ENCODE results near the gene DMC1. TPM values are rescaled to one million over a fixed set of nuclear protein-coding genes. Genes with fewer than 3 reads are reported as not detected.
A peak's percentile ranks its signal among the peaks of the same experiment; 100 is the strongest.

DMC1 gene
- total RNA-seq, 2 experiments from 2014 or later: 8.3 to 13.2 TPM

DNA sequence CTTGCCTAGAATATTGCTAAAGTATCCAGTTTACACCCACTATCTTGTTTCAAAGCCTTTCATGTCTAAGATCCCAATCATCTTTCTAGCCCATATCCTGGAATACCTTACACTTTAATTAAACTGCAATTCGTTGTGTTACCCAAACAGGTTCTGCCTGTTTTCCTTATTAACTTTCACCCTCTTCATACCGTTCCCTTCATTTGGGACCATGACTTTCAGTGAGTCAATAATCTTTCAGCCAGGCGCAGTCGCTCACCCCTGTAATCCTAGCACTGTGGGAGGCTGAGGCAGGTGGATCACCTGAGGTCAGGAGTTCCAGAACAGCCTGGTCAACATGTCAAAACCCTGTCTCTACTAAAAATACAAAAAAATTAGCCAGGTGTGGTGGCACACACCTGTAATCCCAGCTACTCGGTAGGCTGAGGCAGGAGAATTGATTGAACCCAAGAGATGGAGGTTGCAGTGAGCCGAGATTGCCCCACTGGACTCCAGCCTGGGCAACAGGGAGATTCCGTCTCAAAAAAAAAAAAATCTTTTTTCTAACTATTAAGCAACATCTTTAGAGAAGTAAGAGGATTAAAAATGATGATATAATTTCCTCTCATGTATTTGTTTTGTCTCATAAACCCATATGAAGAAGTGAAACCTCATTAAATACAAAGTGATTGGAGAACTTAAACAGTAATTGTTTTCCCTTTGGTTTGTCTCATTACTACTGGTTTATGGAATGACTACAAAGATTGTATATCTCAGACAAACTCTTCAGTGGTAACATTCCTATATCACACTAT is 20.7 kb downstream of the DMC1 start:
- peaks cover 24% of the 10 kb centered on the region for H3K36me3 Mint-ChIP-seq
- H3K4me3 Mint-ChIP-seq: no peak overlapping the region
- H3K9me3 Mint-ChIP-seq: peaks cover 4% of the 10 kb centered on the region
- H3K27ac Mint-ChIP-seq: no peak overlapping the region
- DNase-seq (no peak), ATAC-seq (ENCODE audit: low read depth) (no peak)
- H3K27me3 Mint-ChIP-seq: no peaks in the 10 kb centered on the region
- no peaks in the 10 kb centered on the region for H3K4me1 Mint-ChIP-seq
- POLR2A ChIA-PET: interaction anchor here (0.8 kb wide), 1 partner anchor 21 kb away, joined by 4 read pairs; the partner anchor contains the start of gene DMC1

DNA sequence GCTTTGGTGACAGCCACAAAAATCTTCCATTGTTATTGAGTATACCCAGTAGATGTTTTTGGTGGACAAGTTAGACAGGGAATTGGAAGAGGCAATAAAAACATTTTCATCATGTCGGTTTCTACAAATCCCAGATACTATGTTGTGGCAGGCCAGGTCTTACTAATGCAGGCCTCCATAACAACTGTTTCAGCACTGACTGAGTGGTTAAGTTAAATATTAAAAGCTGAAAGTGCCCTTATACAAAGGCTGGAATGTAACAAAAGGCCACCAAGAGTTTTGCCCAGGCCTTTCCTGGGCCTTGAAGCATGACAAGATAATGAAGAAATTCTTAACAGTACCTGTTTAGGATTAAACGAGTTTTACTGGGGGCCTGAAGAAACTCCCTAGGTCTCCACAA is 29.3 kb downstream of the DMC1 start:
- POLR2A ChIA-PET: no interaction called here
- Mint-ChIP-seq H3K36me3 (peaks cover 29% of the 10 kb centered on the region), H3K27ac (no peak overlapping the region)

DNA sequence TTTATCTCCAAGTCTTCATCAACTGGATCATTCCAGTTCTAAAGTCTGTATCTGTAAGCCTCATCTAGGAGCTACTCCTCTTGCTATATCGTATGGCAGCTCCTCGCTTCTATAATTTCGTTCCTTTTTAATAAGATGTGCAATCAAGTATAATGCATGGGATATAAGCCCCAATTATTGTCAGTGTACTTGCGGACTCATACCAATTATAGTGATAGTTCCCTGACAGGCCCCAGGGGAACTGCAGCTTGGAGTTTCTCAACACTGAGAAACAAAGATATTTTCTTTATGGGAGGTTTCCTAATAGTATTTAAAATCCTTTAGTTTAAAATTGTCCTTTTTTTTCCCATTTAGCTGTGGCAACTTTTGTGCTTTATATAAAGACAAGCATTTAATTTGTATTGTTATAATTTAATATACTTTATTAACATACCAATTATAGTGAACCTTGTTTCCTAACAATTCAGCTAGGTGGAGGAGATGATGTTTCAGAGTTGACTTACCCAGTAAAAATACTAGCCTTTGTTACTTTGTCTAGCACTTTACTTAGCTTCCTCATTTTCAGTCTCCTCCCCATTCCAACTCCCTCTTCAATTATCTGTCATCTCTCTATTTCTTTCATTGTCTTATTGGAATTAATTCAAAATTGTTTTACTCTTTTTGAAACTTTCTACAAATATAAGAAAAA is 38.6 kb downstream of the DMC1 start:
- peak; percentile 21 for ATAC-seq (ENCODE audit: low read depth)
- Mint-ChIP-seq H3K36me3 (peaks cover 6% of the 10 kb centered on the region), H3K27ac (peak overlapping the region; percentile 88), H3K27me3 (no peaks in the 10 kb centered on the region), H3K9me3 (no peaks in the 10 kb centered on the region), H3K4me1 (peaks cover 11% of the 10 kb centered on the region), H3K4me3 (peak overlapping the region; percentile 62)
- POLR2A ChIA-PET: interaction anchor here (1.0 to 1.5 kb wide), 5 partner anchors 8 to 133 kb away, joined by 3 to 5 read pairs (median 3); no protein-coding TSS in a partner anchor
- no peak for DNase-seq

More for the DNA sequence above, 29.3 kb downstream of the DMC1 start:
- no peak for ATAC-seq (ENCODE audit: low read depth)
- H3K9me3 Mint-ChIP-seq: peaks cover 14% of the 10 kb centered on the region
- H3K4me1 Mint-ChIP-seq: no peaks in the 10 kb centered on the region
- no peaks in the 10 kb centered on the region for H3K27me3 Mint-ChIP-seq
- DNase-seq: no peak
- no peak overlapping the region for H3K4me3 Mint-ChIP-seq

DNA sequence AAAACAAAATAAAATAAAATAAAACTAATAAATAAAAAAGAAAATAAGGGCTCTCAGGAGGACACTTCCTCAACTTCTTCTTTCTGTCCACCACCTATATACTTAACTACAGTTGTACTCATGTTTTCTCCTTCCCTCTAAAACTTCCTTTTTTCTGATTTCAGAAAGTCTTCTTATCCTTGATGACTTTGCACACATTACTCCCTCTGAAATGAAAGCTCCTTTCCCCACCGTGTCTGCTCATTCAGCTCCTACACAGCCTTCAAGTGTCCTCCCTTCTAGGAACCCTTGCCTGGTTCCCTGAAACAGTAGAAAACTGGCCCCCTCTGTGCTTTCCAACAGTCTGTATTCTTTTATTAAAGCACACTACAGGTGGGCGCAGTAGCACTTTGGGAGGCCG is 45.6 kb downstream of the DMC1 start:
- Mint-ChIP-seq H3K4me3 (no peak overlapping the region), H3K27me3 (no peaks in the 10 kb centered on the region), H3K27ac (no peak overlapping the region), H3K4me1 (peaks cover 3% of the 10 kb centered on the region), H3K9me3 (no peaks in the 10 kb centered on the region), H3K36me3 (peaks cover 8% of the 10 kb centered on the region)
- POLR2A ChIA-PET: interaction anchor here (1.2 kb wide), 1 partner anchor 18 kb away, joined by 3 read pairs; no protein-coding TSS in a partner anchor
- no peak for ATAC-seq (ENCODE audit: low read depth)
- DNase-seq: no peak

DNA sequence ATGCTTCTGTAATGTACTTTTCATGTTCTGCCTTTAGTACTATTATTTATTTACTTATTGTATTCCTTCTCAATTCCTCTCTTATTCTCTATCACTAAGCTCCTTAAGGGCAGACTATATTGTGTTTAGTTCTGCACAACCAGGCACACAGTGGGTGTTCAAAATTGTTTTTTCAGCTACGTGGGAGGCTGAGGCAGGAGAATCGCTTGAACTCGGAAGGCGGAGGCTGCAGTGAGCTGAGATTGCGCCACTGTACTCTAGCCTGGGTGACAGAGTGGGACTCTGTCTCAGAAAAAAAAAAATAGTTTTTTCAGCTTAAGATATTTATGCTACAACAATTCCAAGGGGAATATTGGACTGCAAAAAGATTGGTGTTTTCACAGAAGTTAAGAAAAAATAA is 46.5 kb downstream of the DMC1 start:
- H3K4me3 Mint-ChIP-seq: no peak overlapping the region
- no peak for ATAC-seq (ENCODE audit: low read depth)
- H3K27ac Mint-ChIP-seq: no peak overlapping the region
- peaks cover 3% of the 10 kb centered on the region for H3K4me1 Mint-ChIP-seq
- H3K9me3 Mint-ChIP-seq: no peaks in the 10 kb centered on the region
- peaks cover 5% of the 10 kb centered on the region for H3K36me3 Mint-ChIP-seq
- no peak for DNase-seq
- H3K27me3 Mint-ChIP-seq: no peaks in the 10 kb centered on the region
- POLR2A ChIA-PET: interaction anchor here (1.1 to 1.2 kb wide), 2 partner anchors 8 to 17 kb away, joined by 3 read pairs; no protein-coding TSS in a partner anchor

DNA sequence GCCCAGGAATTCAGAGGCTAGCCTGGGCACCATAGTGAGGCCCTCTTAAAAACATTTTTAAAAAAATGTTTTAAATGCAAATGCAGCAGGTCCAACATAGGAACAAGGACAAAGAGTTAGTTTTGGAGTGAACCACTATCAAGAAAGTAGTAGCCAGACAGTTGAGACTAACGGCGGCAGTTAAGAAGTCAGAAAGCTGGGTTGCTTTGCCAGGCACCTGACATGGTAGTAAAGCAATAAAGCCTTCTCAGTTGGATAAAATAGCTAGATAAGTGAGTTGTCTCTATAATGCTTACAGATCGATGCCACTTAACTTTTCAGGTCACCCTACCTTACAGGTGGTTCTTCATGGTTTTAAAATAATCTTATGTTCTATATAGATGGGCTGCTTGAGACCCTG is 47.0 kb downstream of the DMC1 start:
- Mint-ChIP-seq H3K4me1 (peaks cover 3% of the 10 kb centered on the region), H3K27ac (no peak overlapping the region), H3K36me3 (peaks cover 5% of the 10 kb centered on the region), H3K9me3 (no peaks in the 10 kb centered on the region), H3K4me3 (no peak overlapping the region), H3K27me3 (no peaks in the 10 kb centered on the region)
- POLR2A ChIA-PET: interaction anchor here (1.1 kb wide), 1 partner anchor 8 kb away, joined by 3 read pairs; no protein-coding TSS in a partner anchor
- DNase-seq (no peak), ATAC-seq (ENCODE audit: low read depth) (no peak)

DNA sequence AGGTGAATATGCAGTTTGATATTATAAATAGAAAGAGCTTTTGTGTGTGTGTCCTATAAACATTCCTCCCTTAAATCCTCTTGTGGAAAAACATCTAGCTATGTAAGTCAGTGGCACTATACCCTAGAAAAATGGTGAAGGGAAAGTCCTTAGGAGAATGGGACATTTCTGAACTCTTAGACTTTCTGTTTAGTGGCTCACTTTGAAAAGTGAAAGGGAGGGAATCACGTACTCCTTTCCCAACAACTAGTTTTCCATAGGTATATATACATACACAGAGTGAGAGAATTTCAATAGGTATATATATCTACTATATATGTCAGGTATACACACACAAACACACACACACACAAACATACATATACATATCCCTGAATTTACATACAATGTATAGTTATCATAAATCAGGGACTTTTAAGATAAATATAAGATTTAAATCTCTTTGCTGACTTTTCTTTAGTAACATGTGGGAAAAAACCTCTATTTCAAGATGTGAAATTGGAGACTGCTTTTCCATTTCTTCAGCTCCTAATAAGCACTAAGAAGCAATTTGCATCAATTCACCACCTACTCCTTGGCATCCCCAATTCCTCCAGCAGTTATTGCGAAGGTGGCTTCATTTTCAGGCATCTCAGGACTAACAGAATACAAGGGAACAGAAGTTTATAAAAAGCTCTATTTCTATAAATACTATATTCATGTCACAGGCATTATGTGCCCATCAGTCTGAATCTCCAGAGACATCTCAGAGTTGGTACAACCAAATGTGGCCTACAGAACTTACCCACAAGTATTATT is 50.3 kb downstream of the DMC1 start:
- Mint-ChIP-seq H3K4me1 (peaks cover 3% of the 10 kb centered on the region), H3K27ac (no peak overlapping the region), H3K4me3 (no peak overlapping the region), H3K27me3 (no peaks in the 10 kb centered on the region), H3K9me3 (no peaks in the 10 kb centered on the region), H3K36me3 (peaks cover 5% of the 10 kb centered on the region)
- ATAC-seq (ENCODE audit: low read depth): no peak
- POLR2A ChIA-PET: no interaction called here
- DNase-seq: no peak

DNA sequence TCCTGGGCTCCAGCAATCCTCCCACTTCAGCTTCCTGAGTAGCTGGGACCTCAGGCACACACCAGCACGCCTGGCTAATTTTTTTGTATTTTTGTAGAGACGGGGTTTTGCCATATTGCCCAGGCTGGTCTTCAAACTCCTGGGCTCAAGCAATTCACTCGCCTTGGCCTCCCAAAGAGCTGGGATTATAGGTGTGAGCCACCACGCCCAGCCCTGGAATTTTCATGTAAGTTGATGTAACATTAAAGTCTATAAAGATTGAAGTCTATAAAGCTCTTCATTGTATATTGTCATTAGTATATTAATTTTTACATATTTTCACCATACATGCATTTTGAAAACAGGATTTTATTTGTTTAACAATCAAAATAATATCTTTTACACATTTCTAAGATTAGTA is 51.4 kb downstream of the DMC1 start:
- Mint-ChIP-seq H3K27me3 (no peaks in the 10 kb centered on the region), H3K36me3 (peaks cover 3% of the 10 kb centered on the region), H3K4me1 (no peaks in the 10 kb centered on the region), H3K9me3 (no peaks in the 10 kb centered on the region), H3K4me3 (no peak overlapping the region), H3K27ac (no peak overlapping the region)
- ATAC-seq (ENCODE audit: low read depth) (no peak), DNase-seq (no peak)
- POLR2A ChIA-PET: no interaction called here

DNA sequence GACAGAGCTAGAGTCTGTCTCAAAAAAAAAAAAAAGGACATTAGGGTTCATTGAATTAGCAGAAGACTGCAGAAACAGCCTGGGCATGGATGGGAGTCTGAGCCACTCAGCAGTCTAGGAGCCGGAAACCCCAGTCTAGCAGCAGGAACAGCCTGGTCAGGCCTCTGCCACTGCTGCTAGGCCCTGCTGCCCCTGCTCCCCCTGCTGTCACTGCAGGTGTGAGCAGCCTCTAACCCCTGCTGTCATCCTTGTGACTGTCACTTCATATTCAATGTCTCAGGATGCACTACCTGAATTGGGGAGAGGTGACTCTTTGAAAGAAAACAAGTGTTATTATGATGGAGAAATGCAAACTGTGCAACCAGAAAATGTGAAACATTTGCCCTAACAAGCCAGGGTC is 56.9 kb downstream of the DMC1 start:
- ATAC-seq (ENCODE audit: low read depth): peak; percentile 100
- H3K9me3 Mint-ChIP-seq: no peaks in the 10 kb centered on the region
- H3K4me1 Mint-ChIP-seq: peaks cover 10% of the 10 kb centered on the region
- H3K4me3 Mint-ChIP-seq: no peak overlapping the region
- POLR2A ChIA-PET: no interaction called here
- peak overlapping the region; percentile 45 for H3K27ac Mint-ChIP-seq
- peaks cover 4% of the 10 kb centered on the region for H3K36me3 Mint-ChIP-seq
- no peaks in the 10 kb centered on the region for H3K27me3 Mint-ChIP-seq
- peak; percentile 62 for DNase-seq

DNA sequence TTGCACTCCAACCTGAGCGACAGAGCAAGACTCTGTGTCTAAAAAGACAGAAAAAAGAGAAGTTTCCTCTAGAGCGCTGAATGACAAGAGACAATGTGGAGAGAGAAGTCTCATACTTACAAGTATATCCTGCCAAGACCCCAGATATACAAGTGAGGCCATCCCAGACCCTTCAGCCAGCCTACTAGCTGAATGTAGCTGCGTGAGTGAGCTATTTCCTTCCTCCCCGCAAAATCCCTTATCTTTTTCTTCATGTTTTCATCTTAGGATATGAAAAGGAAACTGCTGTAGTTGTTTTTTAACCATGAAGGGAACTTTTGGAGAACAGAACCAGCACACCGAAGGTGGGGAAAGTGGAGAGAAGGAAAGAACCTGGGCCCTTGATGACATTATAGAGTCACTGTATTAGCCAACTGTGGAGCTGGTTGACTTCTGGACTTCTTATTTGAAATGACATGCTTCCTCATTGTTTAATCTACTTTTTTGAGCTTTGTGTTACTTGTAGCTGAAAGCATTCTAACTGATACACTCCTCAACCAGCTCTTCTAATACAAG is 59.5 kb downstream of the DMC1 start:
- Mint-ChIP-seq H3K27ac (no peak overlapping the region), H3K27me3 (no peaks in the 10 kb centered on the region), H3K4me3 (no peak overlapping the region), H3K9me3 (no peaks in the 10 kb centered on the region), H3K36me3 (peaks cover 7% of the 10 kb centered on the region), H3K4me1 (peaks cover 19% of the 10 kb centered on the region)
- no peak for ATAC-seq (ENCODE audit: low read depth)
- POLR2A ChIA-PET: interaction anchor here (0.6 kb wide), 1 partner anchor 16 kb away, joined by 3 read pairs; no protein-coding TSS in a partner anchor
- no peak for DNase-seq

DNA sequence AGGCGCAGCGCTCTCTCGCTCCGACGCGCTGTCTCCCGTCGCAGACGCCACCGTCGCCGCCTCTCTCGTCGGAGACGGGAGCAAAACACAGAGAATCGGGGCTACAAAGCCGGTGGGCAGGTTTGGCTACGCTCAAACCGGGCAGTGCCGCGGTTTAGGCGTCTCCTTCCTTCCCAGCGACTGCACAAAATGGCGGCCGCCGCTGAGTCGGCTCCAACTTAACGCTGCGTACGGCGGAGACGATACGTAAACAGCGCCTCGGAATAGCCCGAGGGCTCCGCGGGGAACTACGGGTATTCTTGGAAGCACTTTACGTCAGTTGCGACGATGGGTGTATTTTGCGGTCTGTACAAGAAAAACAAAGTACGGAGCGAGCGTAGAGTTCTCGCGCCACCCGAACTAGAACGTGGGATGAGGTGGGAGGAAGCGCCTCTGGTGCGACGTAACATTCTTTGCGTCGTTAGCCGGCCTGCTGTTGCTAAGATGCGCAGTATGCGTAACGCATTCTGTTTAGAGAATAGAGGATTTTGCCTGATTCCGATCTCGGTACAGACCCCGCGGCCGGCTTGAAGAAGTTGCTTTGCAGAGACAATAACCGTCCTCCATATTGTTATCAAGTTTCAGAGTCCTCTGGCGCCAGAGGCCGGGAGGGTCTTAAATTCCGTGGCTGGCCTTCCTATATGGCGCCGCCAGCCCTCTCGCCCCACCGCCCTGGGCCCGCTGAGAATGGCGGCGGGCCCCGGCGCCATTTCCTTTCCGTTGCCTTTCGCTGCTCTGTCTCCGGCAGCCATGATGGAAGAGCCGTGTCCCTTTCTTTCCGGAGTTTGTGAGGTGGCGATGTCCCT is 63.6 kb downstream of the DMC1 start, which contains the start of gene DDX17:
DDX17 (minus strand) TSS at position 194 of the 845 bp plus-strand sequence.
- DNase-seq (peak; percentile 91), ATAC-seq (ENCODE audit: low read depth) (peak; percentile 88)
- Mint-ChIP-seq H3K27me3 (no peaks in the 10 kb centered on the region), H3K4me3 (peak within 1 kb of the TSS; percentile 98), H3K9me3 (no peaks in the 10 kb centered on the region), H3K27ac (peak within 1 kb of the TSS; percentile 100), H3K4me1 (peaks cover 36% of the 10 kb centered on the region), H3K36me3 (peaks cover 42% of the 10 kb centered on the region)
- POLR2A ChIA-PET: interaction anchor here (0.9 to 1.3 kb wide), 3 partner anchors 18 to 64 kb away, joined by 3 to 7 read pairs (median 4); partner anchors contain the start of gene DMC1

DNA sequence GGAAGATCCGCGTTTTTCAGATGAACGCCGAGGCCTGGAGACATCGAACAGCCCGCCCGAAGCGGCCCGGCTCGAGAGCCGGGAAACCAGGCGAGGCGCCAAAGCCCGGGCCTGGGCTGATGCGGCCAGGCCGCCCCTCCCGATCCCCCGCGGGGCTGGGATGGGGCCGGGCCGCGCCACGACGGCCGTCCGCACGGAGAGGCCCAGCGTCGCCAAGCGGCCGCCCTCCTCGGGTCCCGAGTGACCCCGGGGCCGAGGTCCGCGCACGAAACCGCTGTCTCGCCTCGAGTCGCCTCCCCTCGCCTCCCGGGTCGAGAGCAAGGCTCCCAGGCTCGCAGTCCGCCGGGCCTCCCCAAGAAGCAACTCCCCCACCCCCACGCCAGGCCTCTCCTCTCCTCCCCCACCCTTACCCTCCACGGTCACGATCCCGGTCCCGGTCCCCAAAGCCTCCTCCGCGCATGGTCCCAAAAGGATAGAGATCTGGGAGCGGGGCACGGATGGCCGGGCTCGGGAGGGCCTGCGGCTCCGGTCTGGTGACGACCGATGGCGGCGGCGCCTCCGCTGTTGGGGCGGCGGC is 64.4 kb downstream of the DMC1 start:
- Mint-ChIP-seq H3K4me1 (peaks cover 40% of the 10 kb centered on the region), H3K9me3 (no peaks in the 10 kb centered on the region), H3K27ac (peak overlapping the region; percentile 100), H3K27me3 (no peaks in the 10 kb centered on the region), H3K36me3 (peaks cover 46% of the 10 kb centered on the region), H3K4me3 (peak overlapping the region; percentile 98)
- ATAC-seq (ENCODE audit: low read depth) (peak; percentile 30), DNase-seq (no peak)
- POLR2A ChIA-PET: no interaction called here

Data from activated naive CD8-positive, alpha-beta T cell treated with anti-CD3 and anti-CD28 coated beads, Interleukin-2, amount 10 ng/mL, durations not matched to agents 7 days and 5 days (primary cell).